Measurements from ENCODE around the gene EPB41L2. TPM values are rescaled to one million over a fixed set of nuclear protein-coding genes. Genes with fewer than 3 reads are reported as not detected.

The EPB41L2 gene
- total RNA-seq, 1 experiment from 2014 or later: 199 TPM

DNA sequence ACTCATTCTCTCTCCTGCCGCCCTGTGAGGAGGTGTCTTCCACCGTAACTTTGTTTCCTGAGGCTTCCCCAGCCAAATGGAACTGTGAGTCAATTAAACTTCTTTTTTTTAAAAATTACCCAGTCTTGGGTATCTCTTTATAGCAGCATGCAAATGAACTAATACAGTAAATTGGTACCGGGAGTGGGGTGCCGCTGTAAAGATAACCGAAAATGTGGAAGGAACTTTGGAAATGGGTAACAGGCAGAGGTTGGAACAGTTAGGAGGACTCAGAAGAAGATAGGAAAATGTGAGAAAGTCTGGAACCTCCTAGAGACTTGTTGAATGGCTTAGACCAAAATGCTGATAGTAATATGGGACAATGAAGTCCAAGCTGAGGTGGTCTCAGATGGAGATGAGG is 55.8 kb downstream of the EPB41L2 start:
- ATAC-seq (no peak), DNase-seq (ENCODE audit: low read depth, low spot score) (no peak)
- H3K27me3 ChIP-seq (ENCODE audit: control insufficient read depth, insufficient read depth, low read length): no peaks in the 10 kb centered on the region
- TF ChIP-seq CTCF (IDR thresholded peaks at IDR 0.05) (no peak), TCF7L2 (IDR thresholded peaks at IDR 0.05; ENCODE audit: low read depth, low read length) (no peak), REST (IDR thresholded peaks at IDR 0.05; ENCODE audit: insufficient read depth in 1 of 2, low read depth in 2 of 2, low read length in 1 of 2) (no peak), SIN3A (IDR thresholded peaks at IDR 0.05; ENCODE audit: borderline replicate concordance, insufficient read depth, low read depth, low read length) (no peak), POLR2AphosphoS5 (IDR thresholded peaks at IDR 0.05; ENCODE audit: low read depth, low read length) (no peak)
- H3K9me3 ChIP-seq (ENCODE audit: control insufficient read depth, insufficient read depth, low read depth, low read length): peaks cover 5% of the 10 kb centered on the region; the same call in 1 of the 2 replicates
- H3K4me3 ChIP-seq (ENCODE audit: low read depth in 2 of 2, low read length in 2 of 2): no peak overlapping the region
- ChIA-PET CTCF (no interaction called here), POLR2A (no interaction called here)
- peaks cover 26% of the 10 kb centered on the region for H3K4me1 ChIP-seq (ENCODE audit: control insufficient read depth, insufficient read depth, low read length)
- no TSS peak for BruUV-seq (replicated peaks)
- no peaks in the 10 kb centered on the region for H3K36me3 ChIP-seq (ENCODE audit: control insufficient read depth, insufficient read depth, low read length)
- intact Hi-C loops (cut with micrococcal nuclease; ENCODE audit: unreplicated experiment) (no loop called here), in situ Hi-C loops (cut with HindIII; ENCODE audit: low pct_unique_long_range_greater_than_20kb, low sequenced_read_pairs) (no loop called here)
- no peak overlapping the region for H3K27ac ChIP-seq (ENCODE audit: low read length)

- Histone ChIP-seq H3K4me1 (ENCODE audit: control insufficient read depth, insufficient read depth, low read length) (peaks cover 43% of the 10 kb centered on the region), H3K36me3 (ENCODE audit: control insufficient read depth, insufficient read depth, low read length) (no peaks in the 10 kb centered on the region), H3K9me3 (ENCODE audit: control insufficient read depth, insufficient read depth, low read depth, low read length) (peaks cover 5% of the 10 kb centered on the region; the same call in 1 of the 2 replicates), H3K27me3 (ENCODE audit: control insufficient read depth, insufficient read depth, low read length) (no peaks in the 10 kb centered on the region), H3K4me3 (ENCODE audit: low read depth in 2 of 2, low read length in 2 of 2) (no peak overlapping the region), H3K27ac (ENCODE audit: low read length) (peak overlapping the region; percentile 36; the same call in 1 of the 2 replicates)
- CTCF ChIA-PET: no interaction called here
- TF ChIP-seq CTCF (IDR thresholded peaks at IDR 0.05) (no peak), REST (IDR thresholded peaks at IDR 0.05; ENCODE audit: insufficient read depth in 1 of 2, low read depth in 2 of 2, low read length in 1 of 2) (no peak), POLR2AphosphoS5 (IDR thresholded peaks at IDR 0.05; ENCODE audit: low read depth, low read length) (no peak), TCF7L2 (IDR thresholded peaks at IDR 0.05; ENCODE audit: low read depth, low read length) (no peak), SIN3A (IDR thresholded peaks at IDR 0.05; ENCODE audit: borderline replicate concordance, insufficient read depth, low read depth, low read length) (no peak)
- in situ Hi-C loops (cut with HindIII; ENCODE audit: low pct_unique_long_range_greater_than_20kb, low sequenced_read_pairs) (no loop called here), intact Hi-C loops (cut with micrococcal nuclease; ENCODE audit: unreplicated experiment) (no loop called here)
- POLR2A ChIA-PET: interaction anchor here (0.5 kb wide), 1 partner anchor 34 kb away, joined by 11 read pairs; no protein-coding TSS in a partner anchor
- no TSS peak for BruUV-seq (replicated peaks)
- DNase-seq (ENCODE audit: low read depth, low spot score): no peak
- no peak for ATAC-seq
Measured at GRCh38 chr6:131005439-131006016, 57.5 kb downstream of the EPB41L2 start.
